Measurements from ENCODE around the gene C2orf92.
"Not testable (repeated sequence)": the region's sequence is repeated elsewhere in the genome, so short reads cannot be mapped to it uniquely, and the experiment has no call there.

Gene C2orf92

DNA sequence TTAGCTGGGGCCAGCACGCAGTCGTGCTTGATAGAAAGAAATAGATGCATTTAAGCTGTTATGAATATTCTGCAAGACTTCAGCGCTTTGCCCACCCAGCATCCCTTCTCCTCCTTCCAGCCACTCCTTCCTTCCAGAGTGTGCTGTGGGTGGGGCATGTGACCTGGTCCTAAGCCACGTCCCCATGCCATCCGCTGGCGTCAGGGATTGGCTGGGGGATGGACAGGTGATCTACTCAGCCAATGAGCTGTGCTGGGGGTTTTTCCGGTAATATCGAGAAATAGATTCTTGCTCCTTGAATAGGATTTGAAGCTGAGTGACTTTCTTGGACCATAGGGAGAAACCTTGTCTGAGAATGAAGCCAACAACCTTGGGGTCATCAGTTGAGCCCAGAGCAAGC lies 39.1 kb downstream of the C2orf92 start:
- Histone ChIP-seq H3K9me3 (ENCODE audit: control insufficient read depth, insufficient read depth, low read depth, low read length) (no peaks in the 10 kb centered on the region), H3K27ac (ENCODE audit: extremely low read depth, low read depth, low read length) (no peak overlapping the region), H3K4me3 (ENCODE audit: low read depth, low read length) (no peak overlapping the region), H3K36me3 (ENCODE audit: control insufficient read depth in 2 of 2, insufficient read depth in 1 of 2, low read length in 2 of 2) (no peaks in the 10 kb centered on the region), H3K4me1 (ENCODE audit: control insufficient read depth, insufficient read depth, low read length) (no peaks in the 10 kb centered on the region)
- CTCF ChIA-PET, result interaction anchor here (0.8 to 3.4 kb wide), 7 partner anchors 9 to 676 kb away, joined by 3 to 42 read pairs (median 5); no protein-coding TSS in a partner anchor
- POLR2A ChIA-PET, result no interaction called here
- TF ChIP-seq ZNF548 (tag by site-specific recombination; IDR thresholded peaks at IDR 0.05), result no peak
- no peak for TF ChIP-seq ZNF514 (tag by site-specific recombination; IDR thresholded peaks at IDR 0.05)
- no peak for TF ChIP-seq YY2 (tag by site-specific recombination; IDR thresholded peaks at IDR 0.05)
- TF ChIP-seq ZNF174 (tag by site-specific recombination; IDR thresholded peaks at IDR 0.05), result no peak
- TF ChIP-seq ZNF184 (tag by site-specific recombination; IDR thresholded peaks at IDR 0.05), result no peak
- TF ChIP-seq ZNF610 (tag by site-specific recombination; IDR thresholded peaks at IDR 0.05; ENCODE audit: borderline replicate concordance), result no peak
- no peak for TF ChIP-seq ZNF48 (tag by site-specific recombination; IDR thresholded peaks at IDR 0.05)

DNA sequence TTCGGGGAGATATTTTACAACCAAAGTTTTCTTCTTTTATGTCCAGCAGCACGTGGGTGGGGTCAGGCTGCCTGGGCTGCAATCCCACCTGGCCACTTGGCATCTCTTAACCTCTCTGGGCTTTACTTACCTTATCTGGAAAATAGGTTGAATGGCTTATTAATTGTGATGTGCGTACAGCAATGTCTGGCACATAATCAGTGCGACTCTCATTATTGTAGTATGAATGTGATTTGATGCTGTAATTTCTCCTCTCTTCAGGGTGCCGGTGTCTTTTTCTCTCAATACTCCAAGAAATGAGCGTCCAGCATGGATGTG lies 41.8 kb downstream of the C2orf92 start:
- Histone ChIP-seq H3K36me3 (ENCODE audit: control insufficient read depth in 2 of 2, insufficient read depth in 1 of 2, low read length in 2 of 2) (no peaks in the 10 kb centered on the region), H3K4me3 (ENCODE audit: low read depth, low read length) (no peak overlapping the region), H3K27ac (ENCODE audit: extremely low read depth, low read depth, low read length) (no peak overlapping the region), H3K9me3 (ENCODE audit: control insufficient read depth, insufficient read depth, low read depth, low read length) (no peaks in the 10 kb centered on the region), H3K4me1 (ENCODE audit: control insufficient read depth, insufficient read depth, low read length) (no peaks in the 10 kb centered on the region)
- TF ChIP-seq ZNF571 (tag by site-specific recombination; IDR thresholded peaks at IDR 0.05) (no peak), GLIS2 (tag by site-specific recombination; IDR thresholded peaks at IDR 0.05) (no peak), ZNF211 (tag by site-specific recombination; IDR thresholded peaks at IDR 0.05; ENCODE audit: low read depth) (no peak), ZNF664 (tag by site-specific recombination; IDR thresholded peaks at IDR 0.05) (no peak), ZNF670 (tag by site-specific recombination; IDR thresholded peaks at IDR 0.05; ENCODE audit: low read depth) (no peak), MEIS1 (CRISPR knock-in tag; IDR thresholded peaks at IDR 0.05; ENCODE audit: borderline replicate concordance) (no peak), ZNF768 (tag by site-specific recombination; IDR thresholded peaks at IDR 0.05) (no peak), ZNF433 (tag by site-specific recombination; IDR thresholded peaks at IDR 0.05; ENCODE audit: low read depth) (no peak)
- TF ChIP-seq, protein P1, sequence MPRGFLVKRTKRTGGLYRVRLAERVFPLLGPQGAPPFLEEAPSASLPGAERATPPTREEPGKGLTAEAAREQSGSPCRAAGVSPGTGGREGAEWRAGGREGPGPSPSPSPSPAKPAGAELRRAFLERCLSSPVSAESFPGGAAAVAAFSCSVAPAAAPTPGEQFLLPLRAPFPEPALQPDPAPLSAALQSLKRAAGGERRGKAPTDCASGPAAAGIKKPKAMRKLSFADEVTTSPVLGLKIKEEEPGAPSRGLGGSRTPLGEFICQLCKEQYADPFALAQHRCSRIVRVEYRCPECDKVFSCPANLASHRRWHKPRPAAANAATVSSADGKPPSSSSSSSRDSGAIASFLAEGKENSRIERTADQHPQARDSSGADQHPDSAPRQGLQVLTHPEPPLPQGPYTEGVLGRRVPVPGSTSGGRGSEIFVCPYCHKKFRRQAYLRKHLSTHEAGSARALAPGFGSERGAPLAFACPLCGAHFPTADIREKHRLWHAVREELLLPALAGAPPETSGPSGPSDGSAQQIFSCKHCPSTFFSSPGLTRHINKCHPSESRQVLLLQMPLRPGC (tag by site-specific recombination; IDR thresholded peaks at IDR 0.05), result no peak
- TF ChIP-seq, protein P2, sequence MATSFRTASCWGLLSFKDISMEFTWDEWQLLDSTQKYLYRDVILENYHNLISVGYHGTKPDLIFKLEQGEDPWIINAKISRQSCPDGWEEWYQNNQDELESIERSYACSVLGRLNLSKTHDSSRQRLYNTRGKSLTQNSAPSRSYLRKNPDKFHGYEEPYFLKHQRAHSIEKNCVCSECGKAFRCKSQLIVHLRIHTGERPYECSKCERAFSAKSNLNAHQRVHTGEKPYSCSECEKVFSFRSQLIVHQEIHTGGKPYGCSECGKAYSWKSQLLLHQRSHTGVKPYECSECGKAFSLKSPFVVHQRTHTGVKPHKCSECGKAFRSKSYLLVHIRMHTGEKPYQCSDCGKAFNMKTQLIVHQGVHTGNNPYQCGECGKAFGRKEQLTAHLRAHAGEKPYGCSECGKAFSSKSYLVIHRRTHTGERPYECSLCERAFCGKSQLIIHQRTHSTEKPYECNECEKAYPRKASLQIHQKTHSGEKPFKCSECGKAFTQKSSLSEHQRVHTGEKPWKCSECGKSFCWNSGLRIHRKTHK (tag by site-specific recombination; IDR thresholded peaks at IDR 0.05), result no peak
- TF ChIP-seq, protein P3, sequence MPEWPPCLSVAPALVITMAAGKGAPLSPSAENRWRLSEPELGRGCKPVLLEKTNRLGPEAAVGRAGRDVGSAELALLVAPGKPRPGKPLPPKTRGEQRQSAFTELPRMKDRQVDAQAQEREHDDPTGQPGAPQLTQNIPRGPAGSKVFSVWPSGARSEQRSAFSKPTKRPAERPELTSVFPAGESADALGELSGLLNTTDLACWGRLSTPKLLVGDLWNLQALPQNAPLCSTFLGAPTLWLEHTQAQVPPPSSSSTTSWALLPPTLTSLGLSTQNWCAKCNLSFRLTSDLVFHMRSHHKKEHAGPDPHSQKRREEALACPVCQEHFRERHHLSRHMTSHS (tag by site-specific recombination; IDR thresholded peaks at IDR 0.05), result no peak
- TF ChIP-seq, protein P4, sequence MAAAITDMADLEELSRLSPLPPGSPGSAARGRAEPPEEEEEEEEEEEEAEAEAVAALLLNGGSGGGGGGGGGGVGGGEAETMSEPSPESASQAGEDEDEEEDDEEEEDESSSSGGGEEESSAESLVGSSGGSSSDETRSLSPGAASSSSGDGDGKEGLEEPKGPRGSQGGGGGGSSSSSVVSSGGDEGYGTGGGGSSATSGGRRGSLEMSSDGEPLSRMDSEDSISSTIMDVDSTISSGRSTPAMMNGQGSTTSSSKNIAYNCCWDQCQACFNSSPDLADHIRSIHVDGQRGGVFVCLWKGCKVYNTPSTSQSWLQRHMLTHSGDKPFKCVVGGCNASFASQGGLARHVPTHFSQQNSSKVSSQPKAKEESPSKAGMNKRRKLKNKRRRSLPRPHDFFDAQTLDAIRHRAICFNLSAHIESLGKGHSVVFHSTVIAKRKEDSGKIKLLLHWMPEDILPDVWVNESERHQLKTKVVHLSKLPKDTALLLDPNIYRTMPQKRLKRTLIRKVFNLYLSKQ (tag by site-specific recombination; IDR thresholded peaks at IDR 0.05; ENCODE audit: borderline replicate concordance), result no peak
- POLR2A ChIA-PET, result no interaction called here
- CTCF ChIA-PET, result interaction anchor here (0.9 to 3.4 kb wide), 2 partner anchors 11 to 18 kb away, joined by 4 to 42 read pairs; no protein-coding TSS in a partner anchor

DNA sequence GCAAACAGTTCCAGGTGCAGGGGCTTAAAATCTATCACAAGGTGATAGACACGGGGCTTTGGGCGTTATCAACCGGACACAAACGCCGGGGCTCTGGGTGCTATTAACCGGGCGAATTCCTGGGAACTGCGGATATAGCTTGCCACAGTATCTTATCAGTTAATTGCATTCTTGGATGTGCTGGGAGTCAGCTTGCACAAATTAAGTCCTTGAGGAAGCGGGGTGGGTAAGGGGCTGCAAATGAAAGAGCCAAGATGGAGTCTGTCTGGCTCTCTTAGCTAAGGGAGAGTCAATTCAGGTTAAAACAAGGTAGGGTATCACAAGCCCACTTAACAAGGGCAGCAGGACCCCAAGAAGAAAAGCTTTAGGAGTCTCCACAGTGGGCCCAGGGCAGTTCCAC lies 42.7 kb downstream of the C2orf92 start:
- H3K4me3 ChIP-seq (ENCODE audit: low read depth, low read length); H3K36me3 ChIP-seq (ENCODE audit: control insufficient read depth in 2 of 2, insufficient read depth in 1 of 2, low read length in 2 of 2); H3K27ac ChIP-seq (ENCODE audit: extremely low read depth, low read depth, low read length); H3K9me3 ChIP-seq (ENCODE audit: control insufficient read depth, insufficient read depth, low read depth, low read length); POLR2A ChIA-PET; H3K4me1 ChIP-seq (ENCODE audit: control insufficient read depth, insufficient read depth, low read length): not testable (repeated sequence)
- CTCF ChIA-PET, result interaction anchor here (0.6 to 1.2 kb wide), 2 partner anchors 14 to 28 kb away, joined by 3 to 6 read pairs; no protein-coding TSS in a partner anchor
